Gastroesophageal sphincter (tissue), 4 donors: ENCODE results near the gene CDC26. TPM values are rescaled to one million over a fixed set of nuclear protein-coding genes. Genes with fewer than 3 reads are reported as not detected.

Source experiments
- ATAC-seq: fragments of 150-250 bp; one replicate; pipeline ENCODE4 v1.9.1; 2016; ENCODE audit warnings: mild to moderate bottlenecking, moderate library complexity
- H3K27ac ChIP-seq, 4 donors: fragments of 200-600 bp; sonication (generic) in 3 of 4; 1 replicate in 3 of 4; 2 replicates in 1 of 4; pipeline ENCODE4 v1.5.1; 2016 to 2019
- H3K27me3 ChIP-seq: fragments of 200-600 bp; sonication (generic); one replicate; pipeline ENCODE4 v1.5.1; 2019
- H3K36me3 ChIP-seq, 2 donors: fragments of 200-600 bp; sonication (generic); one replicate each; pipeline ENCODE4 v1.5.1; 2019; ENCODE audit warnings: control low read depth in 1 of 2
- H3K4me1 ChIP-seq, 3 donors: fragments of 200-600 bp; sonication (generic); 1 replicate in 2 of 3; 2 replicates in 1 of 3; pipeline ENCODE4 v1.5.1; 2016 to 2019; ENCODE audit warnings: control low read depth in 2 of 3
- H3K4me3 ChIP-seq, 2 donors: fragments of 200-600 bp; sonication (generic); one replicate each; pipeline ENCODE4 v1.5.1; 2019; ENCODE audit warnings: mild to moderate bottlenecking in 1 of 2, moderate library complexity in 1 of 2
- H3K9me3 ChIP-seq, 3 donors: fragments of 200-600 bp; sonication (generic); one replicate each; pipeline ENCODE4 v1.5.1; 2017 to 2019; ENCODE audit warnings: control low read depth in 2 of 3
- EP300 ChIP-seq: sonication (generic); formaldehyde crosslinking; IDR thresholded peaks from one replicate; pipeline ENCODE4 v1.6.1; 2017; ENCODE audit warnings: antibody characterized with exemption, mild to moderate bottlenecking
- POLR2A ChIP-seq, 2 donors: fragments of 450-650 bp; IDR thresholded peaks; one replicate each; pipeline ENCODE4 v1.6.1; 2017; ENCODE audit warnings: antibody characterized with exemption in 2 of 2, mild to moderate bottlenecking in 2 of 2, moderate library complexity in 1 of 2
- POLR2AphosphoS5 ChIP-seq: sonication (generic); formaldehyde crosslinking; IDR thresholded peaks from one replicate; pipeline ENCODE4 v1.6.1; 2017; ENCODE audit warnings: antibody characterized with exemption
- WGBS, 2 donors: methylation state at CpG; one replicate each; pipeline ENCODE4 v1.1.5; 2018; ENCODE audit warnings: low coverage in 1 of 2; 5-methylcytosine and 5-hydroxymethylcytosine counted together
- total RNA-seq, 4 donors: library from RNA; depleted of rRNA; stranded (reverse); fragments of >200 nt; gene quantifications; one replicate each; pipeline ENCODE4 v1.1.0, GENCODE V29; 2016
- TF ChIP-seq, protein P1 (sequence below), 4 experiments: fragments of 200-600 bp in 2 of 4; fragments of 450-650 bp in 2 of 4; sonication (generic) in 1 of 4; IDR thresholded peaks; one replicate each; pipeline ENCODE4 v1.5.1; 2017 to 2019; ENCODE audit warnings: antibody characterized with exemption in 4 of 4, mild to moderate bottlenecking in 2 of 4, moderate library complexity in 2 of 4

The CDC26 gene
- total RNA-seq, 4 donors from 2014 or later, result 31.4 to 54.4 (median 42.1) TPM

DNA sequence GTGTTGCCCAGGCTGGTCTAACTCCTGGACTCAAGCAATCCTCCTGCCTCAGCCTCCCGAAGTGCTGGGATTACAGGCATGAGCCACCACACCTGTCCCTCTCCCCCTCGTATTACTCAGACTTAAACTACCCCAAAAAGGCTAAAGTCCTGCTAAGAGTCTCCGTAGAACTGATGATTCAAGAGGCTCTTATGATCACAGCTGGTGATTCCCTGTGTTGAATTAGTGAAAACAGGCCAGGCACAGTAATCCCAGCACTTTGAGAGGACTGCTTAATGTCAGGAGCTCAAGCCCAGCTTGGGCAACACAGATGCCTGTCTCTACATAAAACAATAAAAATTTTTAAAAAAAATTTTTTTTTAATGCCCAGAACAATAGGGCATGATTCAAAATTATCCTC is 9.2 kb downstream of the CDC26 start:
- no peak overlapping the region for H3K27ac ChIP-seq
- H3K4me3 ChIP-seq, result no peak overlapping the region
- TF ChIP-seq, protein P1, sequence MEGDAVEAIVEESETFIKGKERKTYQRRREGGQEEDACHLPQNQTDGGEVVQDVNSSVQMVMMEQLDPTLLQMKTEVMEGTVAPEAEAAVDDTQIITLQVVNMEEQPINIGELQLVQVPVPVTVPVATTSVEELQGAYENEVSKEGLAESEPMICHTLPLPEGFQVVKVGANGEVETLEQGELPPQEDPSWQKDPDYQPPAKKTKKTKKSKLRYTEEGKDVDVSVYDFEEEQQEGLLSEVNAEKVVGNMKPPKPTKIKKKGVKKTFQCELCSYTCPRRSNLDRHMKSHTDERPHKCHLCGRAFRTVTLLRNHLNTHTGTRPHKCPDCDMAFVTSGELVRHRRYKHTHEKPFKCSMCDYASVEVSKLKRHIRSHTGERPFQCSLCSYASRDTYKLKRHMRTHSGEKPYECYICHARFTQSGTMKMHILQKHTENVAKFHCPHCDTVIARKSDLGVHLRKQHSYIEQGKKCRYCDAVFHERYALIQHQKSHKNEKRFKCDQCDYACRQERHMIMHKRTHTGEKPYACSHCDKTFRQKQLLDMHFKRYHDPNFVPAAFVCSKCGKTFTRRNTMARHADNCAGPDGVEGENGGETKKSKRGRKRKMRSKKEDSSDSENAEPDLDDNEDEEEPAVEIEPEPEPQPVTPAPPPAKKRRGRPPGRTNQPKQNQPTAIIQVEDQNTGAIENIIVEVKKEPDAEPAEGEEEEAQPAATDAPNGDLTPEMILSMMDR (IDR thresholded peaks at IDR 0.05), result no peak
- TF ChIP-seq EP300 (no peak), POLR2A (IDR thresholded peaks at IDR 0.05) (no peak), POLR2AphosphoS5 (no peak)
- H3K4me1 ChIP-seq, result no peaks in the 10 kb centered on the region
- H3K27me3 ChIP-seq, result no peaks in the 10 kb centered on the region
- peaks cover 0 to 81% of the 10 kb centered on the region in 2 donors for H3K36me3 ChIP-seq
- WGBS, 2 donors, result 76 to 90% methylated on average over 2 to 3 of the region's 3 CpGs
- no peaks in the 10 kb centered on the region for H3K9me3 ChIP-seq
- no peak for ATAC-seq

GRCh38 chr9:113261917-113262671 is 13.3 kb downstream of the CDC26 start:
- no peak for ATAC-seq
- Histone ChIP-seq H3K4me1 (no peaks in the 10 kb centered on the region), H3K36me3 (peaks cover 0 to 81% of the 10 kb centered on the region in 2 donors), H3K9me3 (no peaks in the 10 kb centered on the region), H3K27ac (no peak overlapping the region), H3K27me3 (no peaks in the 10 kb centered on the region), H3K4me3 (no peak overlapping the region)
- TF ChIP-seq POLR2AphosphoS5 (no peak), POLR2A (IDR thresholded peaks at IDR 0.05) (no peak), EP300 (no peak)
- TF ChIP-seq, protein P1 (IDR thresholded peaks at IDR 0.05), result no peak
- 60 to 100% methylated on average over 1 of the region's 1 CpG for WGBS, 2 donors

DNA sequence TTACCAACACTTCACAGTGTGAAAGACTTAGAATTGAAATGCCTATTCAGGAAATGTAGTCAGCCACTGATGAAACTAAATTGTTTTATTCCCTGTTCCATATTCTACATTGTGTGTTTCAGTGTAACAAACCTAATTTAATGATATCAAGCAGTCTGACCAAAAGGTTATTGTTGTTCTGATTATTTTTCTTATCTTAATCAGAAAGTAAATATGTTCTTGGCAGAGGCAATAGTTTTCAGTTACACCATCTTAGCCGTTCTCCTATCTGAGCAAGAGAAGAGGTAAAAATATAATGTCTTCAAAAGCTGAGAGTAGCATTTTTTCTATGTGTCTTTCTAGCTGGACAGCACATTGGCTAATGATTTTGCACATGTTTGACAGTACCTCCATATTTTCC is 17.1 kb downstream of the CDC26 start:
- H3K36me3 ChIP-seq, result peaks cover 0 to 83% of the 10 kb centered on the region in 2 donors
- ATAC-seq, result no peak
- no peaks in the 10 kb centered on the region for H3K27me3 ChIP-seq
- H3K27ac ChIP-seq, result no peak overlapping the region
- H3K4me3 ChIP-seq, result no peak overlapping the region
- no peak for TF ChIP-seq EP300
- TF ChIP-seq, protein P1 (IDR thresholded peaks at IDR 0.05), result no peak
- TF ChIP-seq POLR2AphosphoS5, result no peak
- TF ChIP-seq POLR2A (IDR thresholded peaks at IDR 0.05), result no peak
- no peaks in the 10 kb centered on the region for H3K4me1 ChIP-seq
- no peaks in the 10 kb centered on the region for H3K9me3 ChIP-seq
- 75 to 80% methylated on average over 1 of the region's 1 CpG for WGBS, 2 donors

- WGBS, 2 donors, result 96 to 97% methylated on average over 3 of the region's 3 CpGs
- no peak for ATAC-seq
- peaks cover 0 to 81% of the 10 kb centered on the region in 2 donors for H3K36me3 ChIP-seq
These were observed 17.5 kb downstream of the CDC26 start for GRCh38 chr9:113257863-113258262.

More at GRCh38 chr9:113257863-113258262, 17.5 kb downstream of the CDC26 start:
- no peaks in the 10 kb centered on the region for H3K27me3 ChIP-seq
- H3K9me3 ChIP-seq, result no peaks in the 10 kb centered on the region
- no peaks in the 10 kb centered on the region for H3K4me1 ChIP-seq
- no peak overlapping the region for H3K4me3 ChIP-seq
- TF ChIP-seq POLR2AphosphoS5 (no peak), POLR2A (IDR thresholded peaks at IDR 0.05) (no peak), EP300 (no peak)
- TF ChIP-seq, protein P1 (IDR thresholded peaks at IDR 0.05), result no peak
- no peak overlapping the region for H3K27ac ChIP-seq
